HG02852 (cell line): ENCODE data around the gene DSG1.
"Not testable (repeated sequence)": the region's sequence is repeated elsewhere in the genome, so short reads cannot be mapped to it uniquely, and the experiment has no call there.

ENCODE experiments used
- ATAC-seq: cut with Tn5 transposase; IDR thresholded peaks from one replicate; pipeline ENCODE4 v1.9.1; 2021; ENCODE audit warnings: mild to moderate bottlenecking, moderate library complexity; ENCODE audit not compliant: unreplicated experiment

DSG1 gene

DNA sequence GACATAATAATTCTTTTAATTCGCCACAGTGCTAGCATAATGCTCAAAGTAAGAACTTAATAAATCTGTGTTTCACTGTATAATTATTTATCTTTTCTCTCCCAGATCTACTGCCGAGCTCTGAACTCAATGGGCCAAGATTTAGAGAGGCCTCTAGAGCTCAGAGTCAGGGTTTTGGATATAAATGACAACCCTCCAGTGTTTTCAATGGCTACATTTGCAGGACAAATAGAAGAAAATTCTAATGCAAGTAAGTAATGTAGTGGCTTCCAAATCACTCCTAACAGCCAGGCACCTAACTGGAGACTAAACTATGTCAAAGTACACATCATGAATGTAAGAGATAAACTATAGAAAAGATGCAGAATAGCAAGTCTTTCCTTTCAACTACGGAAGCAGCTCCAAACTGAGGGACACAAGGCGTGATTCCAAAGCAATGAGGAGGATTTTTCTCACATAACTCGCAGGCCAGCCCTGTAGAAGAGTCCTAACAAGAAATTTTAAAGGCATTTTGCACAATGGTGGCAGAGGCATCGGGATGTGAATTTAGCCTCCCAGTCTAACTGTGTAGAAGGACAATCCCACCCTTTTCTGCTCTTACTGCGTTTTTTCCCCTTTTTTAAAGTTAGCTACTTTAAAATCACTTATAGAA, 12.0 kb downstream of the DSG1 start:
- ATAC-seq = no peak

DNA sequence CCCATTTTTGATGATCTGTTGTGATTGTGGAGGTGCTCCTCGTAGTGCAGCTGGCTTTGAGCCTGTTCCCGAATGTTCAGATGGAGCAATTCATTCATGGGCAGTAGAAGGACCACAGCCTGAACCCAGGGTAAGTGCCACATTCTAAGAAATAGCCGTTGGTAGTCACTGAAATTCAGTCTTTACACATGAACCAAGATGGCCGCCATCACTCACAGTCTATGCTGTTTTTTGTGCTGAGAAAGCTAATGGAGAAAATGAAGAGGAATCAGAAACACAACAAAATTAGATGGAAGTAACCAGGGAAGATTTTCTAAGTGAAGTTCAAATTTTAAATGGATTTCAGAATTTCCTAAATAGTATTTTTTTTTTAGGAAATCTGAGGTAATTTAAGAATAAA, 25.5 kb downstream of the DSG1 start:
- no peak for ATAC-seq

DNA sequence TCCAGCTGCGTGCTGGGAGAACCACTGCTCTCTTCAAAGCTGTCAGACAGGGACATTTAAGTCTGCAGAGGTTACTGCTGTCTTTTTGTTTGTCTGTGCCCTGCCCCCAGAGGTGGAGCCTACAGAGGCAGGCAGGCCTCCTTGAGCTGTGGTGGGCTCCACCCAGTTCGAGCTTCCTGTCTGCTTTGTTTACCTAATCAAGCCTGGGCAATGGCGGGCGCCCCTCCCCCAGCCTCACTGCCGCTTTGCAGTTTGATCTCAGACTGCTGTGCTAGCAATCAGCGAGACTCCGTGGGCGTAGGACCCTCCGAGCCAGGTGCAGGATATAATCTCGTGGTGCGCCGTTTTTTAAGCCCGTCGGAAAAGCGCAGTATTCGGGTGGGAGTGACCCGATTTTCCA, 35.4 kb downstream of the DSG1 start:
- not testable (repeated sequence) for ATAC-seq

DNA sequence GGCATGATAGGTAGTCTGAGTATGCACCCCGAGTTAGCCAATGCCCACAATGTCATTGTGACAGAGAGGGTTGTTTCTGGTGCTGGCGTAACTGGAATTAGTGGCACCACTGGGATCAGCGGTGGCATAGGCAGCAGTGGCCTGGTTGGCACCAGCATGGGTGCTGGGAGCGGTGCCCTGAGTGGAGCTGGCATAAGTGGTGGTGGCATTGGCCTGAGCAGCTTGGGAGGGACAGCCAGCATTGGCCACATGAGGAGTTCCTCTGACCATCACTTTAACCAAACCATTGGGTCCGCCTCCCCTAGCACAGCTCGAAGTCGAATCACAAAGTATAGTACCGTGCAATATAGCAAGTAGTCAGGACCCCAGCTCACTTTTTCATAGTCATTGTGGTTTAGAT, 37.0 kb downstream of the DSG1 start:
- ATAC-seq = no peak

DNA sequence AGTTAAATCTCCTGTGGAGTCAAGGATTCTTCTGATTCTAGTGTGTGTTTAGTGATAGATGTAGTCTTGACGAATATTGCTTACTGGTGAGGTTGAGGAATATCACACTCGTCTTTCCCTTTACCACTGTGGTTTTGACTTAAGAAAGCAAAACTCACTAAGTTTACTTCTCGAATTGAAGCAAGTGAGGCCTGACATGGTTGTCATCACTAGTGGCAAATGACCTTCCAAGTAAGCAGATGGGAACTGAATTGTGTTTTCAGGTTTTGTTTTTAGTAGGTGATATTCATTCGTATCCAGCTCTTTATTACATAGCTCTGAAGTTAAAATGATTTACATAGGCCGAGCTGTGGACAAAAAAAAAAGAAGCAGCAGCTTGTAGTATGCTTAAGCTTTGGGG, 38.1 kb downstream of the DSG1 start:
- no peak for ATAC-seq

DNA sequence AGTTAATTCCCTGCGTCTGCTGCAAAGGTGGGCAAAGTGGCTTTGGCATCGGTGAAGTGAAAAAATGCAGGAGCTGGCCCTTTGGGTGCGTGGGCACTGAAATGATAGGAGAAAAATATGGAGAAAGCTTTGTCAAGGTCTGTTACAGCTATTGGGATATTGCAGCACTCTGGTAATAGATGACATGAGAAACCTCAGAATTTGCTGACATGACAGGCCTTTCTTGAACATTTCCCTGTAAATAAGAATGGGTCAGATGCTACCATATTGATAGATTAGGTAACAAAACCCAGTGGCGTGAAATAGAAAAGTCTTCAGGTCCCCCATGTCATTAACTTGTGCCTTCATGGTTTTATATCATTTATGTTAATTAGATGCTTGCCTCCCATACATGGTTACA, 46.2 kb downstream of the DSG1 start:
- no peak for ATAC-seq

DNA sequence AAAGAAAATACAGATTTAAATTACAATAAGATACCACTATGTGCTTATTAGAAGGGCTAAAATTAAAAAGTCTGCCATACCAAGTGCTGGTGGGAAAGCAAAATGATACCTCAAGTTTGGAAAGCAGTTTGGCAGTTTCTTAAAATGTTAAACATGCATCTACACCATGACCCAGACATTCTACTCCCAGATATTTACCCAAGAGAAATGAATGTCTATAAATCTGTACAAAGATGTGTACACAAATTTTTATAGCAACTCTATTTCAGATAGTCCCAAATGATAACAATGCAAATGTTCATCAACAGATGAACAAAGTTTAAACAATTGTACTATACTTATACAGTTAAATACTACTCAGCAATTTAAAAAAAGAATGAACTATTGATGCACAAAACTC, 51.5 kb downstream of the DSG1 start:
- no peak for ATAC-seq

DNA sequence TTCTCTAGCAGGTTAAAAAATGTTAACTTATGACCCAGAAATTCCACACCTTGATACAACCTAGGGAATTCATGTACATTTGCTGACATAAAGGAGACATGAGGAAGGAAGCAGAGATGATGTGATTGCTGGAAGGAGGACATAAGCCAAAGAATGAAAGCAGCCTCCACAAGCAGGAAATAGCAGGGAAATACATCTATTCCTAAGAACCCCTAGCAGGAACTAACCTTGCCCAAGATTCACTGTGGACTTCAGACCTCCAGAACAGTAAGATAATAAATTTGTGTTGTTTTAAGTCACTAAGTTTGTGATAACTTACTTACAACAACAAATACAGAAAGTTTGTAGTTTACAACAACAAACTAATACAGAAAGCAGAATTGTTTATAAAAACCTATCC, 54.0 kb downstream of the DSG1 start:
- ATAC-seq = no peak

DNA sequence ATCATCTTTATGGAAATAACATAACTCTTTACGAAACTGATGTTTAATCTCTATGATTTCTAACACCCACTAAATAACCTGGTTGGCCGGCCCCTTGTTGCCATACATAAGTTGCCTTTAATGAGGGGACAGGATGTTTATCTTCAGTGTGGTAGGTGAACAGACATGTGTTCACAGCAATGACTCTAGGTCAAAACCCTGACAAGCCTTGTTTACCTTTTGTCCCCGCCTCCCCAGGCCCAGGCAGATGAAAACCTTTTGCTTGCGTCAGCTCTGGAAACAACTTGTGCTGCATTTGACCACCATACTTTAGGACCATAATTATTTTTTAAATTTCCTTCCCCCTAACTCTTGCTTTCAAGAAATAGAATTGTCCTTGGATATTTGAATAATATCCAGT, 55.7 kb downstream of the DSG1 start:
- ATAC-seq = no peak

DNA sequence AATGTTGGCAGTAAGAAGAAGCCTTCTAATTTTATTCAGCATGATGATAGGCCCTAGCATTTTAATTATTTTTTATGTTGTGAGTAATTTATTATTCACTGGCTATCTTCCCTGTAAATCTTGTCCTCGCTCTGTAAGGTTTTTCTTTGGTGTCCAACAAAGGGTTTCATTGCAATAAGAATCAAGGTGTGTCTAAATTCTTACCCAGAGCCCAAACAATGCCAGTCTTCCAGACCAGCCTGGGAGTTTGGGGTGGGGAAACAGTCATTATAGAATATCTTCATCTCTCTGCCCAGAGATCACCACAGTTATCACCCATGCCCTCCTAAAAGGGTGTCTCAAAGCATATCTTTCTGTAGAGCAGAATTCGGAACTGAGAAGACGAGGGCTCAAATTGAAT, 58.5 kb downstream of the DSG1 start, which contains the start of gene DSG4:
Gene DSG4, plus strand, starts transcription at position 301 of the 400 bp plus-strand sequence. CDS start 135 bp downstream, outside the sequence.
- no peak for ATAC-seq

DNA sequence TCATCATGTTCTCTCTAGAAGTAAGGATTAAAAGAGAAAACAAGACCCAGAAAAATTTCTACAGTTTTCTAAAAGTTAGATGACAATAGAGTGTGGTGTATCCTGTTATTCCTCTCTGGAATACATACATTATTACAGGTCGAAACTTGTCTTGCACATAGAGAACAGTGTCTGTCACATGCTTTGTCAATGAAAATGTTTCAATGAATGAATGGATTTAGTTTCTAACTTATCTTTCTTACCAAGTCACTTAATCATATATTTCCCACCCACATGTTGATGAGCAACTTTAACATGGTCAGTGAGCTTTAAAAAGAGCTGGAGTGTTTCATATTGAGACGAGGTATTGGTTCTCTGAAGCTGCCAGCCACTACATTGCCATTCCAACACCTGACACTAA, 63.0 kb downstream of the DSG1 start:
- no peak for ATAC-seq

DNA sequence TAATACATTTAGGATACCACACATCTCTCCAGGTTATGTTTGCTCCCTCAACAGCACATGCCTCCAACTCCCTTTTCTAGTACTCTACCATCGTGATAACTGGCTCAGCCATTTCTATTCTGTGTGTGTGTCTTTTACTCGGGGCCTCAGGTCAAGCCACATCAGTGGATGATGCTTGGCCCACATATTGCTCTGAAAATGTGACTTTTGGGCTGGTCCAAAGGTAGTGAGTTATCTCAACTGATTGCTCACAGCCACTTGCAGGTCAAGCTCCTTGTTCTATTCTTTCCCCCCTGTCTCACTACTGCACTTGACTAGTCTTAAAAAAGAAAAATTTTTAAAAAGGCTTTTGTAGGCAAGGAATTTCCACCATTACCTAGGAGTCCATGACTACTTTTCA, 64.1 kb downstream of the DSG1 start:
- ATAC-seq = no peak

DNA sequence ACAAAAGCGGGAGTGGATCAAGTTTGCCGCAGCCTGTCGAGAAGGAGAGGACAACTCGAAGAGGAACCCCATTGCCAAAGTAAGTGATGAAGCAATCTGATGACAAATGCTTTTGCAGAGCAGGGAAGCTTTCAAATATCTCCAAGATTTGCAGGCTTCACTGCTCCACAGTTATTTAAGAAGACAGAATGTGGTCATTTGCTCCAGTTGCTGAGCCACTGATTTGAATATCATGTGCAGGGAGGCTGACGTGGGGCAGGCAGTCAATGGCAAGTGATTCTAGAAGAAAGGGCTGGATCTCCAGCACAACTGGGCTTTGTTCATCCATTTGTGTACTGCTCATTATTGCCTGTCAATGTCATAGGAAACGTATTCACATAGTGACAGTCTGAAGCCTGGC, 68.8 kb downstream of the DSG1 start:
- ATAC-seq = no peak

DNA sequence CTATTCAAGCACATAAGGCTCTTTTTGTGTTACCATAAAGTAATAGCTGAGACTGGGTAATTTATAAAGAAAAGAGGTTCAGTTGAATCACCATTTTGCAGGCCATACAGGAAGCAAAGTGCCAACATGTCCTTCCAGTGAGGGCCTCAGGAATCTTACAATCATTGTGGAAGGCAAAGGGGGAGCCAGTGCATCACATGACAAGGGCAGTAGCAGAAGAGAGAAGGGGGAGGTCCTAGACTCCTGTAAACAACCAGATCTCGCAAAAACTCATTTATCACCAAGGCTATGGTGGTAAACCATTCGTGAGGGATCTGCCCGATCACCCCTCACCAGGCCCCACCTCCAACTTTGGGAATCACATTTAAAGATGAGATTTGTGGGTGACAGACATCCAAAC, 75.3 kb downstream of the DSG1 start:
- no peak for ATAC-seq

DNA sequence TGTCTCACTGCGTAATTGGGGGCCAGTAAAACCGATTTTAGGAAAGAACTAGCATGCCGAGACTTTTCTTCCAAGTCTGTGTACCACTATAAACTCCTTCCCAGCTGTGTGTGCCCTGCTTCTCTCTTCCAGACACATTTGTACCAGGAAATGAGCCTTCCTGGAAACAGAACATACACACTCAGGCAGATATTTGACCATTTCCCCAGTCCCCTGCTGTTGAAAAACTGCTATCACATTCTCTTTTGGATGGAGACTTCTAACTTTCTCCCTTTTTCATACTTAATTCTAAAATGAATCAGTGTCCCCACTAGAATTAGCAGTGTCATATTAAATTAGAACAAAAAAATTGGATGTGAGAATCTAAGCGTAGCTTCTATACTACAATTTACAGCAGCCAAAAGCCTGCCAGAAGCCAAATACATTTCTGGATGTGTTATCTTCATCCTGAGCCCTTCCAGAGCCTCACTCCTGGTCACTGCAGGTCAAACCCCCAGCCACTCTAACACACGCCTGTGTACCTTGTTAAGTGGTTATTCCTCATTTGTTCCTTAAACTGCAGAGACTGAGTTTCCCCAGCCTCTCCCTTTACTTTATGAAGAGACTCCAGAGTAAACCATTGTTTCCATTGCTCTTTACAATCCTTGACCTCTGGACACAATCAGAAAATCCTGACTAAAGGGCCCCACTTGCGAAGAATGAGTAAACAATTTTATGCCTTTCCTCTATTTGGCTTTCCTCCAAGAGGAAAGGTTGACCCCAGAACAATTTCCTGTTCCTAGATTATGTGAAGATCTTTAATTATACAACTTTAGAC, 79.0 kb downstream of the DSG1 start:
- no peak for ATAC-seq

DNA sequence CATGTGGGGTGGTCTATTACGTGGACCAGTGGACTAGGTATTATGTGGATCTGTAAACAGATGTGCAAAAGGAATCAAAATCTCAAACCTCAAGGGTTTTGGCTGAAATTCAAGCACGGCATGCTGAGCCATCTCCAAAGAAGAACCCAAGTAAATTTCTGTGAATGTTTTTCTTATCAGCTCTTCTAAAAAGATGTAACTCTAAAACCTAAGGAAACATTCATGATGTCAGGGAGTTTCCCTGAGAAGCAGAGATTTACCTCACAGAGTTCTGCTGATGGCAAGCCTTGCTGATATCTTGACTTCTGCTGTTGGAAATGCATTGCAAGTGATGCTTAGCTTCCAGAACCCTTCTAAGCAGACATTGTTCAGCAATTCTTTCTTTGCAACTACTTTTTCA, 80.2 kb downstream of the DSG1 start:
- ATAC-seq = no peak

DNA sequence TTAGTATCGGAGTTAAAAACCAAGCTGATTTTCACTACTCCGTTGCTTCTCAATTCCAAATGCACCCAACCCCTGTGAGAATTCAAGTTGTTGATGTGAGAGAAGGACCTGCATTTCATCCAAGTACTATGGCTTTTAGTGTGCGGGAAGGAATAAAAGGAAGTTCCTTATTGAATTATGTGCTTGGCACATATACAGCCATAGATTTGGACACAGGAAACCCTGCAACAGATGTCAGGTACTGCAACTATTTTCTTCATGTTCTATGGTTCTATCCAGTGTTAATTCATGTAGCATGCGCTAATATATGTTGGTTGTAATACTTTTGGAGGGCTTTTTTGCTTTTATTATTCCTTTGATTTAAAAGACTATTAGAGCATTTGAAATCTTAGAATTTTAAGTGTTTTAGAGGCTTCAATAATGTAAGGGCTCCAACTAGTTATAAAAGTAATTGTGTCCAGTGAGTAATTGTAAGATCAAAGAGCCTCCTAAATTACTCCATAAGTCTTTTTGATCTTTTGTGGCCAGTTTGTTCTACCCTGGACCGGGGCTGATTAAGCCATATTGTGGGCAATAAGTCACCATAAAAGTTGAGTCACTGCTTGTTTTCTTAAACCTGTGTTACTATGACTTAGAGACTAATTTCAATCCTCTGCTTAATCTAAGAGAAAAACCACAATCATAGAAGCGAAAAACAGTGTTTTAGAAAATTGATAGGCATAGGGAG, 81.5 kb downstream of the DSG1 start:
- no peak for ATAC-seq

DNA sequence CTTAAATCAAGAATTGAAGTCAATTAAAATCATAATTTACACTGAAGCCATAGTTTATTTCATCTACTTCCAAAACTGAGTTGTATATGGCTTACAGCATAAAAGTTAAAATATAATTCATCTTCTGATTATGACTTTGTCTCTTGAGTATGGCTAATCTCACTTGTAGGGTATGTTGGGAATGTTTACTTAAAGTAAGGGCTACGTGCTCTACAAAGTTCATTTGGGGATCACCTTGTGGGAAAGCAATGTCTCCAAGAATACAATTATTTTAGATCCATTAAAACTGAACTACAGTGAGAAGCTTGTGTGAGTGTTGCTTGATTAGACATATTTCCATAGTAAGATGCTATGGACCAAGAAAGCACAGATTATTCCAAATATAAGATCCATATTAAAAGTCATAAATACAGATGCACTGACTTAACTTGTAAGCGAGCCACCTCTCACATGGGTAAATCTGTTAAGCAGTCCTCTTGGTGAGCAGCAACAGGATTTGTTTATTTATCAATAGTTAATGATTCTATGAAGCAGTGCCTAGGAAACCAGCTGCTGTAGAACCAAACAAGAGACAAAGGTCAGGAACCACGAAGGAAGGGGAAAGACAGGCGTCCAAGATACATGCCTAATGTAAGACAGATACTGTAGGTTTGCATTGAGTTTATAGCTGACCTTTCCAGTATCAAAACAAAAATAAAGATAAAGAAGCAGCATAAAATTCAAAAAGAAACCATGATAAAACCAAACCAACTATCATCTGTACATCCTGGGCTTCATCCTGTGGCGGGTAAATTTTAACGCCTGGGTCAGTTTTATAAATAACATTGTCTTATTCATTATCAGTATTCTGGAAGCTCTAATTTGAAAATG, 83.4 kb downstream of the DSG1 start:
- no peak for ATAC-seq

DNA sequence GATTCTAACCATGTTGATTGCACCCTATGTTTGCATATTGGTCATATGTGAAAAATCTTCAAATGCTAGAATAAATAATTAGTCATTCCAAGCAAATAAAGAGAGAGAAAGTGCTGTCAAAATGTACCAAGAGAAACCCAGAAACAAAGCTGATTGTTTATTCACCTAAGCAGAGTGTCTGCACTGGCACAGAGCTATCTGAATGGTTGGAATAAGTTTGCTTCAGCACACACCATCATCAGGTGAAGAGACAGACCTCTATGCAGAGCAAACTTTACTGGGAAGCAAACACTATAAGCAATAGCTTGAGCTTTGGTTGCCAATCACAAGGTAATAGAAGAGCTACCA, 84.0 kb downstream of the DSG1 start:
- ATAC-seq = no peak

DNA sequence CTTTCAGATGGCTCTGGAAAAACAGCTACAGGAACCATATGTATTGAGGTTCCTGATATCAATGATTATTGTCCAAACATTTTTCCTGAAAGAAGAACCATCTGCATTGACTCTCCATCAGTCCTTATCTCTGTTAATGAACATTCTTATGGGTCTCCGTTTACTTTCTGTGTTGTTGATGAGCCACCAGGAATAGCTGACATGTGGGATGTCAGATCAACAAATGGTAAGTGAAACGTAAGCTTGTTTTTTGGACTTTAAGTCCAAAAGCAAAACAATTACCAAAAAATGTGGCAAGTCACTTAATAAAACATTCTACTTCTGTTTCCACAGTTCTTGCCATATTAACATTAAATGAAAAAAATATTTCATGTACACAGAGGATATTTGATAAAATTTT, 85.4 kb downstream of the DSG1 start:
- no peak for ATAC-seq
